HCT116 (cell line): Measurements from ENCODE around the gene SNX25. TPM values are rescaled to one million over a fixed set of nuclear protein-coding genes. Genes with fewer than 3 reads are reported as not detected.

ENCODE experiments used
- ATAC-seq: fragments of 200-7000 bp; cut with Tn5 transposase; 2 replicates; pipeline ENCODE4 v1.9.1; 2020; ENCODE audit warnings: mild to moderate bottlenecking, moderate library complexity
- BruUV-seq: library from RNA; stranded (reverse); fragments of 400-500 nt; replicated peaks from 2 replicates; lab custom pipeline; 2021; lab: Mats Ljungman, UMichigan
- CTCF ChIA-PET: fragments of 300-600 bp; sonication (Branson Sonifier 250); formaldehyde crosslinking; loops from one replicate; lab custom pipeline; 2021; ENCODE audit warnings: antibody characterized with exemption; lab: Charles Lee
- POLR2A ChIA-PET: fragments of 300-600, 350-600 bp; sonication (Branson Sonifier 250); formaldehyde crosslinking; loops from one replicate; lab custom pipeline; 2021; ENCODE audit warnings: antibody characterized with exemption; lab: Charles Lee
- RAD21 ChIA-PET, 2 experiments: fragments of 300-600 bp; sonication (Branson Sonifier 250); formaldehyde crosslinking; loops; one replicate each; lab custom pipeline; 2023; ENCODE audit warnings: low total read pairs in 2 of 2; ENCODE audit not compliant: uncharacterized antibody in 2 of 2, unreplicated experiment in 2 of 2, low non-redundant PET in 1 of 2; lab: Charles Lee
- DNase-seq: peaks from one replicate; pipeline ENCODE4 v3.0.0-alpha.2; 2010; ENCODE audit warnings: low read depth, low spot score
- H2AFZ ChIP-seq: fragments of 200-600 bp; shearing (Covaris generic), sonication (generic); 2 replicates; pipeline ENCODE4 v1.6.1; 2017; ENCODE audit warnings: low read depth, mixed run types, mixed read lengths, antibody characterized with exemption, low read length; ENCODE audit not compliant: poor library complexity, severe bottlenecking
- H3K27ac ChIP-seq: 2 replicates; pipeline ENCODE4 v1.5.1; 2012; ENCODE audit warnings: low read depth, low read length
- H3K27me3 ChIP-seq: fragments of 200-600 bp; sonication (generic); 2 replicates; pipeline ENCODE4 v1.6.1; 2016; ENCODE audit warnings: mixed run types, low read length, mixed read lengths; ENCODE audit not compliant: insufficient read depth
- H3K36me3 ChIP-seq, 2 experiments: fragments of 200-500 bp in 1 of 2; fragments of 200-600 bp in 1 of 2; sonication (Bioruptor generic) in 1 of 2; sonication (generic) in 1 of 2; 2 replicates each; pipeline versions ENCODE4 v1.5.1 to v1.6.1; 2014 to 2016; ENCODE audit warnings: low read length in 2 of 2, inconsistent platforms in 1 of 2, mixed read lengths in 1 of 2, mixed run types in 1 of 2; ENCODE audit not compliant: insufficient read depth in 2 of 2, control insufficient read depth in 1 of 2
- H3K4me1 ChIP-seq, 2 experiments: fragments of 200-600 bp in 1 of 2; sonication (generic) in 1 of 2; 2 replicates each; pipeline versions ENCODE4 v1.5.1 to v1.6.1; 2012 to 2017; ENCODE audit warnings: low read length in 2 of 2, inconsistent platforms in 1 of 2, mild to moderate bottlenecking in 1 of 2, mixed read lengths in 1 of 2, mixed run types in 1 of 2, moderate library complexity in 1 of 2; ENCODE audit not compliant: insufficient read depth in 2 of 2, control insufficient read depth in 1 of 2
- H3K4me2 ChIP-seq: fragments of 200-600 bp; sonication (generic); 2 replicates; pipeline ENCODE4 v1.6.1; 2017; ENCODE audit warnings: mixed run types, low read length, mixed read lengths
- H3K4me3 ChIP-seq, 2 experiments: fragments of 200-600 bp in 1 of 2; sonication (generic) in 1 of 2; replicated peaks in 1 of 2; 2 replicates each; pipeline ENCODE4 v1.5.1; 2011 to 2016; ENCODE audit warnings: low read length in 2 of 2, control low read depth in 1 of 2, low read depth in 1 of 2, mild to moderate bottlenecking in 1 of 2, mixed read lengths in 1 of 2, mixed run types in 1 of 2
- H3K79me2 ChIP-seq: fragments of 200-600 bp; sonication (generic); 2 replicates; pipeline ENCODE4 v1.6.1; 2017; ENCODE audit warnings: mild to moderate bottlenecking, mixed run types, low read length, moderate library complexity, mixed read lengths; ENCODE audit not compliant: insufficient read depth
- H3K9ac ChIP-seq: fragments of 200-600 bp; sonication (generic); 2 replicates; pipeline ENCODE4 v1.6.1; 2016; ENCODE audit warnings: low read length, mixed read lengths
- H3K9me2 ChIP-seq: fragments of 200-600 bp; sonication (generic), shearing (Covaris generic); 2 replicates; pipeline ENCODE4 v1.6.1; 2017; ENCODE audit warnings: mixed run types, mild to moderate bottlenecking, moderate library complexity; ENCODE audit not compliant: insufficient read depth
- H3K9me3 ChIP-seq, 2 experiments: fragments of 200-500 bp in 1 of 2; fragments of 200-600 bp in 1 of 2; sonication (Bioruptor generic) in 1 of 2; sonication (generic) in 1 of 2; 2 replicates each; pipeline ENCODE4 v1.6.1; 2014 to 2017; ENCODE audit warnings: low read length in 2 of 2, mixed read lengths in 2 of 2, inconsistent platforms in 1 of 2, low read depth in 1 of 2, mild to moderate bottlenecking in 1 of 2, mixed run types in 1 of 2, moderate library complexity in 1 of 2; ENCODE audit not compliant: control insufficient read depth in 1 of 2, insufficient read depth in 1 of 2
- H4K20me1 ChIP-seq: fragments of 200-600 bp; sonication (generic), shearing (Covaris generic); 2 replicates; pipeline ENCODE4 v1.6.1; 2017; ENCODE audit warnings: mixed run types, mild to moderate bottlenecking, moderate library complexity; ENCODE audit not compliant: insufficient read depth
- CBX3 ChIP-seq: IDR thresholded peaks from 2 replicates; pipeline ENCODE4 v1.6.1; 2012; ENCODE audit warnings: low read depth
- EGR1 ChIP-seq: IDR thresholded peaks from 2 replicates; pipeline ENCODE4 v1.6.1; 2012; ENCODE audit warnings: low read depth
- EZH2 ChIP-seq: fragments of 200-600 bp; sonication (generic); IDR thresholded peaks from 2 replicates; pipeline ENCODE4 v1.6.1; 2017; ENCODE audit warnings: antibody characterized with exemption, mixed run types
- EZH2phosphoT487 ChIP-seq: fragments of 200-600 bp; IDR thresholded peaks from 2 replicates; pipeline ENCODE4 v1.6.1; 2018; ENCODE audit warnings: antibody characterized with exemption, borderline replicate concordance
- FOSL1 ChIP-seq: IDR thresholded peaks from 2 replicates; pipeline ENCODE4 v1.6.1; 2012; ENCODE audit warnings: low read depth
- JUND ChIP-seq: IDR thresholded peaks from 2 replicates; pipeline ENCODE4 v1.6.1; 2012
- POLR2A ChIP-seq: IDR thresholded peaks from 2 replicates; pipeline ENCODE4 v1.7.0; 2011; ENCODE audit warnings: borderline replicate concordance; ENCODE audit not compliant: insufficient read depth, insufficient read length; ENCODE audit errors: extremely low read depth
- RAD21 ChIP-seq: IDR thresholded peaks from 2 replicates; pipeline ENCODE4 v1.6.1; 2012; ENCODE audit warnings: low read depth, mild to moderate bottlenecking
- SRF ChIP-seq: IDR thresholded peaks from 2 replicates; pipeline ENCODE4 v1.6.1; 2012; ENCODE audit warnings: low read depth
- ZBTB33 ChIP-seq: IDR thresholded peaks from 2 replicates; pipeline ENCODE4 v1.6.1; 2011; ENCODE audit warnings: mild to moderate bottlenecking, low read length, moderate library complexity; ENCODE audit not compliant: insufficient replicate concordance; ENCODE audit errors: extremely low read depth
- ZNF274 ChIP-seq: fragments of 200-500 bp; sonication (Bioruptor generic); IDR thresholded peaks from 2 replicates; pipeline ENCODE4 v1.6.1; 2014; ENCODE audit warnings: mild to moderate bottlenecking, low read depth, low read length, inconsistent platforms
- intact Hi-C: fragments of 100-400 bp; cut with micrococcal nuclease; formaldehyde crosslinking; loops from 2 replicates; pipeline ENCODE4 v1.10.0; 2022
- total RNA-seq: library from RNA; stranded (reverse); gene quantifications from one replicate; pipeline ENCODE4 v1.2.1, GENCODE V29; 2021; ENCODE audit not compliant: unreplicated experiment
- TF ChIP-seq, protein P1 (sequence below): IDR thresholded peaks from 2 replicates; pipeline ENCODE4 v1.6.1; 2012

Gene SNX25
- total RNA-seq, 1 experiment from 2014 or later, result 20.9 TPM

GRCh38 chr4:185211035-185211434 lies 1.6 kb downstream of the SNX25 start:
- POLR2A ChIA-PET, result no interaction called here
- Histone ChIP-seq H3K9ac (peak overlapping the region; percentile 68), H3K9me3 (no peaks in the 10 kb centered on the region), H3K4me1 (peaks cover 23 to 29% of the 10 kb centered on the region in 2 experiments), H3K4me2 (peak overlapping the region; percentile 81), H2AFZ (no peak overlapping the region), H3K36me3 (no peaks in the 10 kb centered on the region), H3K9me2 (no peaks in the 10 kb centered on the region), H4K20me1 (no peaks in the 10 kb centered on the region), H3K4me3 (peak overlapping the region; percentile 61 to 80), H3K27me3 (no peaks in the 10 kb centered on the region), H3K79me2 (peaks cover 52% of the 10 kb centered on the region), H3K27ac (peak overlapping the region; percentile 76; the same call in 1 of the 2 replicates)
- RAD21 ChIA-PET, result no interaction called here
- TSS peak; percentile 55 for BruUV-seq
- TF ChIP-seq JUND (no peak), ZBTB33 (no peak), SRF (no peak), POLR2A (no peak), EZH2phosphoT487 (no peak), EGR1 (no peak), CBX3 (no peak), RAD21 (no peak), FOSL1 (no peak), EZH2 (no peak), ZNF274 (no peak)
- TF ChIP-seq, protein P1, sequence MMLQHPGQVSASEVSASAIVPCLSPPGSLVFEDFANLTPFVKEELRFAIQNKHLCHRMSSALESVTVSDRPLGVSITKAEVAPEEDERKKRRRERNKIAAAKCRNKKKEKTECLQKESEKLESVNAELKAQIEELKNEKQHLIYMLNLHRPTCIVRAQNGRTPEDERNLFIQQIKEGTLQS, result no peak
- CTCF ChIA-PET, result no interaction called here
- ATAC-seq, result no peak
- no peak for DNase-seq
- intact Hi-C loops, result no loop called here
